Measurements from ENCODE around the gene PPP1R1B.

The PPP1R1B gene

GRCh38 chr17:39667262-39667944 lies 40.7 kb downstream of the PPP1R1B start:
- no peak for DNase-seq
- no peak overlapping the region for H2BK120ac ChIP-seq (ENCODE audit: low read depth, low read length)
- H2BK5ac ChIP-seq (ENCODE audit: low read length): no peak overlapping the region
- no peak overlapping the region for H2AK5ac ChIP-seq (ENCODE audit: low read length)
- H3K79me1 ChIP-seq (ENCODE audit: low read length): no peaks in the 10 kb centered on the region
- H3K4me2 ChIP-seq (ENCODE audit: low read length): peak overlapping the region; percentile 42
- peak overlapping the region; percentile 64 for H3K56ac ChIP-seq (ENCODE audit: low read length)
- H3K4ac ChIP-seq (ENCODE audit: low read depth, low read length): no peak overlapping the region
- H3K27me3 ChIP-seq (ENCODE audit: insufficient read depth, low read length, poor library complexity): peaks cover 2% of the 10 kb centered on the region
- peak overlapping the region; percentile 40 for H3K9ac ChIP-seq (ENCODE audit: low read length)
- WGBS (ENCODE audit: extremely low coverage, insufficient coverage, low lambda C conversion rate): no CpG with 5 or more reads among the region's 49 CpGs
- H2BK15ac ChIP-seq (replicated peaks; ENCODE audit: low read depth): no peak overlapping the region
- no peak overlapping the region for H4K5ac ChIP-seq (ENCODE audit: low read length)
- H3K23ac ChIP-seq (ENCODE audit: low read length): no peak overlapping the region
- no peaks in the 10 kb centered on the region for H3K79me2 ChIP-seq (ENCODE audit: control insufficient read depth, insufficient read depth, low read length)
- H3K27ac ChIP-seq (ENCODE audit: low read depth, low read length): no peak overlapping the region
- no peak overlapping the region for H3K18ac ChIP-seq (ENCODE audit: low read length)
- no peaks in the 10 kb centered on the region for H3K36me3 ChIP-seq (ENCODE audit: control insufficient read depth, insufficient read depth, low read length)
- H3K4me1 ChIP-seq (ENCODE audit: control insufficient read depth, low read depth, low read length): peaks cover 2% of the 10 kb centered on the region
- H4K8ac ChIP-seq (ENCODE audit: low read depth, low read length): no peak overlapping the region
- H3K4me3 ChIP-seq (ENCODE audit: low read length): no peak overlapping the region

GRCh38 chr17:39667945-39668924 lies 41.5 kb downstream of the PPP1R1B start, which contains the start of gene PNMT:
Gene PNMT (plus strand): TSS chr17:39668453. CDS start chr17:39668476, 23 bp downstream.
- H3K23ac ChIP-seq (ENCODE audit: low read length): no peak within 1 kb of the TSS
- H2AK5ac ChIP-seq (ENCODE audit: low read length): no peak within 1 kb of the TSS
- peak; percentile 80 for DNase-seq
- no peak within 1 kb of the TSS for H2BK15ac ChIP-seq (replicated peaks; ENCODE audit: low read depth)
- peak within 1 kb of the TSS; percentile 53 for H3K4me2 ChIP-seq (ENCODE audit: low read length)
- no peak within 1 kb of the TSS for H3K27ac ChIP-seq (ENCODE audit: low read depth, low read length)
- WGBS (ENCODE audit: extremely low coverage, insufficient coverage, low lambda C conversion rate): no CpG with 5 or more reads among the region's 85 CpGs
- no peak within 1 kb of the TSS for H2BK120ac ChIP-seq (ENCODE audit: low read depth, low read length)
- H4K8ac ChIP-seq (ENCODE audit: low read depth, low read length): no peak within 1 kb of the TSS
- H3K4ac ChIP-seq (ENCODE audit: low read depth, low read length): no peak within 1 kb of the TSS
- no peaks in the 10 kb centered on the region for H3K79me1 ChIP-seq (ENCODE audit: low read length)
- H3K4me3 ChIP-seq (ENCODE audit: low read length): no peak within 1 kb of the TSS
- peak within 1 kb of the TSS; percentile 76 for H3K56ac ChIP-seq (ENCODE audit: low read length)
- peaks cover 2% of the 10 kb centered on the region for H3K4me1 ChIP-seq (ENCODE audit: control insufficient read depth, low read depth, low read length)
- peaks cover 2% of the 10 kb centered on the region for H3K27me3 ChIP-seq (ENCODE audit: insufficient read depth, low read length, poor library complexity)
- no peak within 1 kb of the TSS for H4K5ac ChIP-seq (ENCODE audit: low read length)
- H3K36me3 ChIP-seq (ENCODE audit: control insufficient read depth, insufficient read depth, low read length): no peaks in the 10 kb centered on the region
- no peak within 1 kb of the TSS for H3K18ac ChIP-seq (ENCODE audit: low read length)
- peak within 1 kb of the TSS; percentile 50 for H3K9ac ChIP-seq (ENCODE audit: low read length)
- H2BK5ac ChIP-seq (ENCODE audit: low read length): no peak within 1 kb of the TSS
- no peaks in the 10 kb centered on the region for H3K79me2 ChIP-seq (ENCODE audit: control insufficient read depth, insufficient read depth, low read length)

GRCh38 chr17:39669897-39670735 lies 43.4 kb downstream of the PPP1R1B start:
- Histone ChIP-seq H2AK5ac (ENCODE audit: low read length) (no peak overlapping the region), H3K56ac (ENCODE audit: low read length) (no peak overlapping the region), H3K36me3 (ENCODE audit: control insufficient read depth, insufficient read depth, low read length) (no peaks in the 10 kb centered on the region), H3K27me3 (ENCODE audit: insufficient read depth, low read length, poor library complexity) (peaks cover 2% of the 10 kb centered on the region), H4K8ac (ENCODE audit: low read depth, low read length) (no peak overlapping the region), H3K27ac (ENCODE audit: low read depth, low read length) (no peak overlapping the region), H3K79me1 (ENCODE audit: low read length) (no peaks in the 10 kb centered on the region), H2BK5ac (ENCODE audit: low read length) (no peak overlapping the region), H3K18ac (ENCODE audit: low read length) (no peak overlapping the region), H2BK120ac (ENCODE audit: low read depth, low read length) (no peak overlapping the region), H3K4me2 (ENCODE audit: low read length) (no peak overlapping the region), H3K23ac (ENCODE audit: low read length) (no peak overlapping the region), H4K5ac (ENCODE audit: low read length) (no peak overlapping the region), H3K4ac (ENCODE audit: low read depth, low read length) (no peak overlapping the region), H3K4me3 (ENCODE audit: low read length) (no peak overlapping the region), H3K9ac (ENCODE audit: low read length) (no peak overlapping the region), H3K4me1 (ENCODE audit: control insufficient read depth, low read depth, low read length) (no peaks in the 10 kb centered on the region), H2BK15ac (replicated peaks; ENCODE audit: low read depth) (no peak overlapping the region), H3K79me2 (ENCODE audit: control insufficient read depth, insufficient read depth, low read length) (no peaks in the 10 kb centered on the region)
- DNase-seq: no peak
- no CpG with 5 or more reads among the region's 23 CpGs for WGBS (ENCODE audit: extremely low coverage, insufficient coverage, low lambda C conversion rate)

GRCh38 chr17:39670746-39671145 lies 44.0 kb downstream of the PPP1R1B start:
- DNase-seq: no peak
- Histone ChIP-seq H2AK5ac (ENCODE audit: low read length) (no peak overlapping the region), H3K27me3 (ENCODE audit: insufficient read depth, low read length, poor library complexity) (peaks cover 2% of the 10 kb centered on the region), H4K8ac (ENCODE audit: low read depth, low read length) (no peak overlapping the region), H3K4me2 (ENCODE audit: low read length) (no peak overlapping the region), H3K4me3 (ENCODE audit: low read length) (no peak overlapping the region), H3K4ac (ENCODE audit: low read depth, low read length) (no peak overlapping the region), H2BK5ac (ENCODE audit: low read length) (no peak overlapping the region), H4K5ac (ENCODE audit: low read length) (no peak overlapping the region), H3K79me1 (ENCODE audit: low read length) (no peaks in the 10 kb centered on the region), H3K36me3 (ENCODE audit: control insufficient read depth, insufficient read depth, low read length) (no peaks in the 10 kb centered on the region), H3K9ac (ENCODE audit: low read length) (no peak overlapping the region), H3K4me1 (ENCODE audit: control insufficient read depth, low read depth, low read length) (no peaks in the 10 kb centered on the region), H2BK15ac (replicated peaks; ENCODE audit: low read depth) (no peak overlapping the region), H3K79me2 (ENCODE audit: control insufficient read depth, insufficient read depth, low read length) (no peaks in the 10 kb centered on the region), H2BK120ac (ENCODE audit: low read depth, low read length) (no peak overlapping the region), H3K56ac (ENCODE audit: low read length) (no peak overlapping the region), H3K23ac (ENCODE audit: low read length) (no peak overlapping the region), H3K18ac (ENCODE audit: low read length) (no peak overlapping the region), H3K27ac (ENCODE audit: low read depth, low read length) (no peak overlapping the region)
- WGBS (ENCODE audit: extremely low coverage, insufficient coverage, low lambda C conversion rate): no CpG with 5 or more reads among the region's 4 CpGs

GRCh38 chr17:39671651-39672521 lies 45.1 kb downstream of the PPP1R1B start:
- H3K4me3 ChIP-seq (ENCODE audit: low read length): no peak overlapping the region
- no peak overlapping the region for H3K4ac ChIP-seq (ENCODE audit: low read depth, low read length)
- WGBS (ENCODE audit: extremely low coverage, insufficient coverage, low lambda C conversion rate): 100% methylated on average over 5 of the region's 19 CpGs
- no peak overlapping the region for H2AK5ac ChIP-seq (ENCODE audit: low read length)
- peak; percentile 70 for DNase-seq
- H2BK120ac ChIP-seq (ENCODE audit: low read depth, low read length): no peak overlapping the region
- H3K56ac ChIP-seq (ENCODE audit: low read length): peak overlapping the region; percentile 57
- H3K4me1 ChIP-seq (ENCODE audit: control insufficient read depth, low read depth, low read length): no peaks in the 10 kb centered on the region
- no peak overlapping the region for H3K27ac ChIP-seq (ENCODE audit: low read depth, low read length)
- H3K79me2 ChIP-seq (ENCODE audit: control insufficient read depth, insufficient read depth, low read length): no peaks in the 10 kb centered on the region
- H3K18ac ChIP-seq (ENCODE audit: low read length): no peak overlapping the region
- no peaks in the 10 kb centered on the region for H3K79me1 ChIP-seq (ENCODE audit: low read length)
- H3K23ac ChIP-seq (ENCODE audit: low read length): no peak overlapping the region
- no peak overlapping the region for H3K4me2 ChIP-seq (ENCODE audit: low read length)
- H3K27me3 ChIP-seq (ENCODE audit: insufficient read depth, low read length, poor library complexity): peaks cover 2% of the 10 kb centered on the region
- H3K36me3 ChIP-seq (ENCODE audit: control insufficient read depth, insufficient read depth, low read length): no peaks in the 10 kb centered on the region
- H4K8ac ChIP-seq (ENCODE audit: low read depth, low read length): no peak overlapping the region
- no peak overlapping the region for H2BK15ac ChIP-seq (replicated peaks; ENCODE audit: low read depth)
- H4K5ac ChIP-seq (ENCODE audit: low read length): no peak overlapping the region
- no peak overlapping the region for H2BK5ac ChIP-seq (ENCODE audit: low read length)
- H3K9ac ChIP-seq (ENCODE audit: low read length): no peak overlapping the region
